Measurements from ENCODE around the gene TTC22.

TTC22 gene

GRCh38 chr1:54784066-54784465 lies 17.1 kb downstream of the TTC22 start:
- peaks cover 0 to 4% (median 0%) of the 10 kb centered on the region in 4 experiments for H3K4me1 ChIP-seq (ENCODE audit: control extremely low read depth in 1 of 4, control insufficient read depth in 4 of 4, insufficient read depth in 4 of 4, low read length in 3 of 4)
- no CpG with 5 or more reads among the region's 2 CpGs for WGBS (ENCODE audit: insufficient coverage)
- no peak overlapping the region for H3K27ac ChIP-seq (ENCODE audit: insufficient read depth in 1 of 2, low read depth in 1 of 2, low read length in 2 of 2, poor library complexity in 1 of 2, severe bottlenecking in 2 of 2)
- H3K36me3 ChIP-seq (ENCODE audit: control insufficient read depth in 4 of 4, insufficient read depth in 4 of 4, low read length in 3 of 4): peaks cover 0 to 6% (median 2%) of the 10 kb centered on the region in 4 experiments
- ChIA-PET CTCF (no interaction called here), POLR2A (no interaction called here)
- H3K4me3 ChIP-seq (ENCODE audit: control insufficient read depth in 1 of 7, extremely low read depth in 1 of 7, insufficient read depth in 4 of 7, low read depth in 2 of 7, low read length in 6 of 7): no peak overlapping the region
- no peaks in the 10 kb centered on the region for H3K9me3 ChIP-seq (ENCODE audit: control extremely low read depth in 1 of 5, control insufficient read depth in 4 of 5, insufficient read depth in 2 of 5, low read depth in 1 of 5, low read length in 4 of 5)
- no peak for DNase-seq
- peaks cover 0 to 21% (median 0%) of the 10 kb centered on the region in 5 experiments for H3K27me3 ChIP-seq (replicated peaks in 2 of 5; ENCODE audit: control insufficient read depth in 4 of 5, insufficient read depth in 5 of 5, low read length in 4 of 5)

GRCh38 chr1:54782588-54782987 lies 18.5 kb downstream of the TTC22 start:
- ChIA-PET POLR2A (no interaction called here), CTCF (no interaction called here)
- Histone ChIP-seq H3K36me3 (ENCODE audit: control insufficient read depth in 4 of 4, insufficient read depth in 4 of 4, low read length in 3 of 4) (peaks cover 0 to 6% (median 2%) of the 10 kb centered on the region in 4 experiments), H3K4me3 (ENCODE audit: control insufficient read depth in 1 of 7, extremely low read depth in 1 of 7, insufficient read depth in 4 of 7, low read depth in 2 of 7, low read length in 6 of 7) (no peak overlapping the region), H3K9me3 (ENCODE audit: control extremely low read depth in 1 of 5, control insufficient read depth in 4 of 5, insufficient read depth in 2 of 5, low read depth in 1 of 5, low read length in 4 of 5) (no peaks in the 10 kb centered on the region), H3K27me3 (replicated peaks in 2 of 5; ENCODE audit: control insufficient read depth in 4 of 5, insufficient read depth in 5 of 5, low read length in 4 of 5) (peaks cover 0 to 21% (median 0%) of the 10 kb centered on the region in 5 experiments), H3K27ac (ENCODE audit: insufficient read depth in 1 of 2, low read depth in 1 of 2, low read length in 2 of 2, poor library complexity in 1 of 2, severe bottlenecking in 2 of 2) (no peak overlapping the region), H3K4me1 (ENCODE audit: control extremely low read depth in 1 of 4, control insufficient read depth in 4 of 4, insufficient read depth in 4 of 4, low read length in 3 of 4) (peaks cover 0 to 4% (median 0%) of the 10 kb centered on the region in 4 experiments)
- 100% methylated on average over 1 of the region's 2 CpGs for WGBS (ENCODE audit: insufficient coverage)
- no peak for DNase-seq

- H3K4me3 ChIP-seq (ENCODE audit: control insufficient read depth in 1 of 7, extremely low read depth in 1 of 7, insufficient read depth in 4 of 7, low read depth in 2 of 7, low read length in 6 of 7): no peak overlapping the region
- CTCF ChIA-PET: interaction anchor here (0.7 kb wide), 1 partner anchor 12 kb away, joined by 3 read pairs; no protein-coding TSS in a partner anchor
Observed at GRCh38 chr1:54782156-54782555, 19.0 kb downstream of the TTC22 start.

GRCh38 chr1:54781023-54781723 lies 19.9 kb downstream of the TTC22 start:
- DNase-seq: no peak
- Histone ChIP-seq H3K4me1 (ENCODE audit: control extremely low read depth in 1 of 4, control insufficient read depth in 4 of 4, insufficient read depth in 4 of 4, low read length in 3 of 4) (peaks cover 0 to 4% (median 0%) of the 10 kb centered on the region in 4 experiments), H3K36me3 (ENCODE audit: control insufficient read depth in 4 of 4, insufficient read depth in 4 of 4, low read length in 3 of 4) (peaks cover 0 to 6% (median 2%) of the 10 kb centered on the region in 4 experiments), H3K4me3 (ENCODE audit: control insufficient read depth in 1 of 7, extremely low read depth in 1 of 7, insufficient read depth in 4 of 7, low read depth in 2 of 7, low read length in 6 of 7) (no peak overlapping the region), H3K27me3 (replicated peaks in 2 of 5; ENCODE audit: control insufficient read depth in 4 of 5, insufficient read depth in 5 of 5, low read length in 4 of 5) (peaks cover 0 to 21% (median 0%) of the 10 kb centered on the region in 5 experiments), H3K9me3 (ENCODE audit: control extremely low read depth in 1 of 5, control insufficient read depth in 4 of 5, insufficient read depth in 2 of 5, low read depth in 1 of 5, low read length in 4 of 5) (no peaks in the 10 kb centered on the region), H3K27ac (ENCODE audit: insufficient read depth in 1 of 2, low read depth in 1 of 2, low read length in 2 of 2, poor library complexity in 1 of 2, severe bottlenecking in 2 of 2) (no peak overlapping the region)
- ChIA-PET CTCF (interaction anchor here (1.8 kb wide), 1 partner anchor 15 kb away, joined by 6 read pairs; no protein-coding TSS in a partner anchor), POLR2A (no interaction called here)
- WGBS (ENCODE audit: insufficient coverage): 83% methylated on average over 65 of the region's 74 CpGs

More at GRCh38 chr1:54782156-54782555, 19.0 kb downstream of the TTC22 start:
- POLR2A ChIA-PET: no interaction called here
- Histone ChIP-seq H3K27ac (ENCODE audit: insufficient read depth in 1 of 2, low read depth in 1 of 2, low read length in 2 of 2, poor library complexity in 1 of 2, severe bottlenecking in 2 of 2) (no peak overlapping the region), H3K27me3 (replicated peaks in 2 of 5; ENCODE audit: control insufficient read depth in 4 of 5, insufficient read depth in 5 of 5, low read length in 4 of 5) (peaks cover 0 to 21% (median 0%) of the 10 kb centered on the region in 5 experiments), H3K4me1 (ENCODE audit: control extremely low read depth in 1 of 4, control insufficient read depth in 4 of 4, insufficient read depth in 4 of 4, low read length in 3 of 4) (peaks cover 0 to 4% (median 0%) of the 10 kb centered on the region in 4 experiments), H3K9me3 (ENCODE audit: control extremely low read depth in 1 of 5, control insufficient read depth in 4 of 5, insufficient read depth in 2 of 5, low read depth in 1 of 5, low read length in 4 of 5) (no peaks in the 10 kb centered on the region), H3K36me3 (ENCODE audit: control insufficient read depth in 4 of 4, insufficient read depth in 4 of 4, low read length in 3 of 4) (peaks cover 0 to 6% (median 2%) of the 10 kb centered on the region in 4 experiments)
- DNase-seq: no peak
- WGBS (ENCODE audit: insufficient coverage): 100% methylated on average over 4 of the region's 6 CpGs

GRCh38 chr1:54777431-54777830 lies 23.7 kb downstream of the TTC22 start:
- peaks cover 0 to 13% (median 0%) of the 10 kb centered on the region in 5 experiments for H3K27me3 ChIP-seq (replicated peaks in 2 of 5; ENCODE audit: control insufficient read depth in 4 of 5, insufficient read depth in 5 of 5, low read length in 4 of 5)
- no peak overlapping the region for H3K4me3 ChIP-seq (ENCODE audit: control insufficient read depth in 1 of 7, extremely low read depth in 1 of 7, insufficient read depth in 4 of 7, low read depth in 2 of 7, low read length in 6 of 7)
- POLR2A ChIA-PET: no interaction called here
- WGBS (ENCODE audit: insufficient coverage): 96% methylated on average over 3 of the region's 4 CpGs
- DNase-seq: no peak
- H3K4me1 ChIP-seq (ENCODE audit: control extremely low read depth in 1 of 4, control insufficient read depth in 4 of 4, insufficient read depth in 4 of 4, low read length in 3 of 4): peaks cover 0 to 4% (median 0%) of the 10 kb centered on the region in 4 experiments
- H3K27ac ChIP-seq (ENCODE audit: insufficient read depth in 1 of 2, low read depth in 1 of 2, low read length in 2 of 2, poor library complexity in 1 of 2, severe bottlenecking in 2 of 2): no peak overlapping the region
- CTCF ChIA-PET: interaction anchor here (1.4 kb wide), 1 partner anchor 24 kb away, joined by 3 read pairs; the partner anchor contains the start of gene TTC22
- no peaks in the 10 kb centered on the region for H3K9me3 ChIP-seq (ENCODE audit: control extremely low read depth in 1 of 5, control insufficient read depth in 4 of 5, insufficient read depth in 2 of 5, low read depth in 1 of 5, low read length in 4 of 5)
- H3K36me3 ChIP-seq (ENCODE audit: control insufficient read depth in 4 of 4, insufficient read depth in 4 of 4, low read length in 3 of 4): no peaks in the 10 kb centered on the region

- H3K27ac ChIP-seq (ENCODE audit: insufficient read depth in 1 of 2, low read depth in 1 of 2, low read length in 2 of 2, poor library complexity in 1 of 2, severe bottlenecking in 2 of 2): no peak overlapping the region
- ChIA-PET POLR2A (no interaction called here), CTCF (no interaction called here)
- H3K36me3 ChIP-seq (ENCODE audit: control insufficient read depth in 4 of 4, insufficient read depth in 4 of 4, low read length in 3 of 4): no peaks in the 10 kb centered on the region
- DNase-seq: no peak
- H3K27me3 ChIP-seq (replicated peaks in 2 of 5; ENCODE audit: control insufficient read depth in 4 of 5, insufficient read depth in 5 of 5, low read length in 4 of 5): peaks cover 0 to 10% (median 0%) of the 10 kb centered on the region in 5 experiments
- H3K9me3 ChIP-seq (ENCODE audit: control extremely low read depth in 1 of 5, control insufficient read depth in 4 of 5, insufficient read depth in 2 of 5, low read depth in 1 of 5, low read length in 4 of 5): no peaks in the 10 kb centered on the region
- H3K4me3 ChIP-seq (ENCODE audit: control insufficient read depth in 1 of 7, extremely low read depth in 1 of 7, insufficient read depth in 4 of 7, low read depth in 2 of 7, low read length in 6 of 7): no peak overlapping the region
- peaks cover 0 to 4% (median 0%) of the 10 kb centered on the region in 4 experiments for H3K4me1 ChIP-seq (ENCODE audit: control extremely low read depth in 1 of 4, control insufficient read depth in 4 of 4, insufficient read depth in 4 of 4, low read length in 3 of 4)
- WGBS (ENCODE audit: insufficient coverage): 97% methylated on average over 3 of the region's 4 CpGs
Observed at GRCh38 chr1:54777011-54777410, 24.1 kb downstream of the TTC22 start.
